Ascending aorta (tissue), 2 donors: ENCODE measurements around the gene C18orf63. TPM values are rescaled to one million over a fixed set of nuclear protein-coding genes. Genes with fewer than 3 reads are reported as not detected.
A peak's percentile ranks its signal among the peaks of the same experiment; 100 is the strongest.
"Not testable (repeated sequence)": the region's sequence is repeated elsewhere in the genome, so short reads cannot be mapped to it uniquely, and the experiment has no call there.

Experiments
- DNase-seq, 2 donors: peaks; one replicate each; pipeline ENCODE4 v3.0.0-alpha.2; 2019; ENCODE audit warnings: low spot score in 2 of 2
- H3K27ac ChIP-seq, 2 donors: fragments of 200-600 bp; sonication (generic); one replicate each; pipeline ENCODE4 v1.5.1; 2016 to 2017; ENCODE audit warnings: mild to moderate bottlenecking in 1 of 2
- H3K27me3 ChIP-seq: fragments of 200-600 bp; sonication (generic); one replicate; pipeline ENCODE4 v1.5.1; 2017
- H3K36me3 ChIP-seq, 2 donors: fragments of 200-600 bp; sonication (generic); one replicate each; pipeline ENCODE4 v1.5.1; 2016
- H3K4me1 ChIP-seq, 2 donors: fragments of 200-600 bp; sonication (generic); one replicate each; pipeline ENCODE4 v1.5.1; 2016 to 2017; ENCODE audit warnings: mild to moderate bottlenecking in 1 of 2
- H3K4me3 ChIP-seq, 2 donors: fragments of 200-600 bp; sonication (generic); one replicate each; pipeline ENCODE4 v1.5.1; 2016 to 2017; ENCODE audit warnings: mild to moderate bottlenecking in 1 of 2
- H3K9me3 ChIP-seq, 2 donors: fragments of 200-600 bp; sonication (generic); one replicate each; pipeline ENCODE4 v1.5.1; 2016
- CTCF ChIP-seq, 3 experiments: fragments of 200-600 bp in 2 of 3; fragments of 450-650 bp in 1 of 3; sonication (generic) in 2 of 3; IDR thresholded peaks; one replicate each; pipeline ENCODE4 v1.5.1; 2016 to 2019; ENCODE audit warnings: antibody characterized with exemption in 3 of 3, mild to moderate bottlenecking in 1 of 3, moderate library complexity in 1 of 3
- intact Hi-C: fragments of 100-400 bp; cut with DNase I; formaldehyde crosslinking; loops from one replicate; pipeline ENCODE4 v1.15.1; 2023
- total RNA-seq: library from RNA; depleted of rRNA; stranded (reverse); fragments of >200 nt; gene quantifications from one replicate; pipeline ENCODE4 v1.1.0, GENCODE V29; 2016

The C18orf63 gene
- total RNA-seq, 1 donor from 2014 or later, result not detected

DNA sequence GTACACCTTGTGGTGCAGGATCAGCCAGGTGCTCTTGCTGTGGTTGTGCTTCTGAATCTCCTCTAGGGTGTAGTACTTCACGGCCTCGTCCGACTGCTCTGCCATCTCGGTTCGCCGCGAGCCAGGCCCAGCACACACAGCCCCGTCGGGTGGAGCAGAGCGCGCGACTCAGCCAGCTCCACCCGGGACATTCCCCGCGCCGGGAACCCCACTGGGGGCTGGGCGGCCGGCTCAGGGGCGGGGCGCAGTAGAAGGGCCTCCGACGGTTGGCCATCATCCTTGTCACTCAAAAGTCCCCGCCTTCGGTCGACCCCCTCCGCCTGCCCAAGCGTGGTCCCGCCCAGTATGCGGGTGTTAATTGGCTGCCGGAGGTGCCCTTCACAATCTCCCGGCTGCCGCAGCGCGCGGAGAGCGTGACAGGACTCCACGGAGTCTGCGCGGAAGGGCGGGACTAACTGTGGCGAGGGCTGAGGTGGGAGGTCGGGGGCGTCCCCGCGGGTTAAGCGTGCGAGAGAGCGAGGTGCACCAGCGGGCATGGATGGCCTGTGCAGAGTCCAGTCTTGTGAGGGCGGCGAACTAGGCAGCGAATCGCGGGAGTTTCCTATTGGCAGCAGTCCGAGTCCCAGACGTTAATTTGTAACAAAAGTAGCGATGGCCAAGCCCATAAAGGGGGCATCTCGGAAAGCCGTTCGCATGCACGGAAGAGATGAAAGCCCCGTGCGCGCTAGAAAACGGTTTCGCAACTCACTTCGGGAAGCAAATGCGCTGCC lies 23.7 kb upstream of the C18orf63 start, which contains the start of gene CYB5A:
CYB5A (minus strand) TSS at position 193 of the 770 bp plus-strand sequence; CDS start at position 105, 88 bp downstream.
- intact Hi-C loops, result loop anchor here (1.0 to 5.0 kb wide), 5 partner anchors 60 to 915 kb away; partner anchors contain the start of genes PTGR3 and TIMM21
- Histone ChIP-seq H3K27ac (peak within 1 kb of the TSS; percentile 30 to 58), H3K4me1 (peaks cover 5 to 8% of the 10 kb centered on the region in 2 donors), H3K9me3 (no peaks in the 10 kb centered on the region), H3K36me3 (no peaks in the 10 kb centered on the region), H3K27me3 (no peaks in the 10 kb centered on the region), H3K4me3 (peak within 1 kb of the TSS; percentile 63 to 87)
- no peak for TF ChIP-seq CTCF (IDR thresholded peaks at IDR 0.05)
- DNase-seq, result peak; percentile 87 to 99

DNA sequence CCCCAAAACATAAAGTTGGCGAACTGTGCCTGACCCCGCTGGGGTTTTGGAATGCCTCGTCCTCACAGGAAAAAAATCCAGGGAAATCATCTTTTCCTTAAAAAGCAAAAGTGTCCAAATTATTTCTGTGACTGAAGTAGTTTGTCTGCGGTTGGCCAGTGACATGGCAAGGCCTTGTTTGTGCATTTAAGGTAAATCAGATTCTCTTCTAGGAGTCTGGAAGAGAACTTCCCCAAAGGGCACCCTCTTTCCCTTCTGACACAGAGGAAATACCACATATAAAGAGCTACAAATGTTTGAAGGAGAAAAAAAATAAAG lies 23.1 kb upstream of the C18orf63 start:
- intact Hi-C loops, result loop anchor here (1.0 to 5.0 kb wide), 5 partner anchors 60 to 915 kb away; partner anchors contain the start of genes PTGR3 and TIMM21
- Histone ChIP-seq H3K27ac (peak overlapping the region; percentile 30 to 58), H3K4me1 (peaks cover 5 to 8% of the 10 kb centered on the region in 2 donors), H3K36me3 (no peaks in the 10 kb centered on the region), H3K27me3 (no peaks in the 10 kb centered on the region), H3K9me3 (no peaks in the 10 kb centered on the region), H3K4me3 (peak overlapping the region; percentile 63 to 87)
- TF ChIP-seq CTCF (IDR thresholded peaks at IDR 0.05), result no peak
- DNase-seq, result no peak

DNA sequence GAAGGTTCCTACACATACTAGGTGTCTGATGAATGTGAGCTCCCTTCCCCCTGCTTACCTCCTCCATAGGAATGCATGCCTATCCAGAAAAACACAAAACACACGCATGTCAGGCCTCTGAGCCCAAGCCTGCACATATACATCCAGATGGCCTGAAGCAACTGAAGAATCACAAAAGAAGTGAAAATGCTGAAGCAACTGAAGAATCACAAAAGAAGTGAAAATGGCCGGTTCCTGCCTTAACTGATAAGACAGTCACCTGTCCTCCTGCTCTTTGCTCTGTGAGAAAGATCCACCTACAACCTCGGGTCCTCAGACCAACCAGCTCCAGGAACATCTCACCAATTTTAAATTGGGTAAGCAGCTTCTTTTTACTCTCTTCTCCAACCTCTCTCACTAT lies 22.7 kb upstream of the C18orf63 start:
- not testable (repeated sequence) for H3K36me3 ChIP-seq, H3K27ac ChIP-seq, H3K27me3 ChIP-seq, DNase-seq, H3K9me3 ChIP-seq, H3K4me1 ChIP-seq
- peak overlapping the region in 1 of 2 donors; percentile 87 for H3K4me3 ChIP-seq
- intact Hi-C loops, result loop anchor here (1.0 to 5.0 kb wide), 5 partner anchors 59 to 914 kb away; partner anchors contain the start of genes PTGR3 and TIMM21

DNA sequence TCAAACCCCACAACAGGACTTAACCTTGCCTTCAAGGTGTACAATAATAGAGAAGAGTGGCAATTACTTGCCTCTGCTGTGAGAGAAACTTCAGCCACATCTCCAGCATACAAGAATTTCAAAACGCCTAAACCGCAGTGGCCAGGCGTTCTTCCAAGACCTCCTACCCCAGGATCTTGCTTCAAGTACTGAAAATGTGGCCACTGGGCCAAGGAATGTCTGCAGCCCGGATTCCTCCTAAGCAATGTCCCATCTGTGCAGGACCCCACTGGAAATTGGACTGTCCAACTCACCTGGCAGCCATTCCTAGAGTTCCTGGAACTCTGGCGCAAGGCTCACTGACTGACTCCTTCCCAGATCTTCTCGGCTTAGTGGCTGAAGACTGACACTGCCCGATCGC lies 21.1 kb upstream of the C18orf63 start:
- Histone ChIP-seq H3K27me3 (no peaks in the 10 kb centered on the region), H3K4me3 (no peak overlapping the region), H3K36me3 (no peaks in the 10 kb centered on the region), H3K9me3 (no peaks in the 10 kb centered on the region), H3K27ac (no peak overlapping the region), H3K4me1 (peaks cover 5% of the 10 kb centered on the region in 2 donors)
- no peak for TF ChIP-seq CTCF (IDR thresholded peaks at IDR 0.05)
- intact Hi-C loops, result loop anchor here (5.0 kb wide), 2 partner anchors 58 to 913 kb away; partner anchors contain the start of gene PTGR3
- no peak for DNase-seq

DNA sequence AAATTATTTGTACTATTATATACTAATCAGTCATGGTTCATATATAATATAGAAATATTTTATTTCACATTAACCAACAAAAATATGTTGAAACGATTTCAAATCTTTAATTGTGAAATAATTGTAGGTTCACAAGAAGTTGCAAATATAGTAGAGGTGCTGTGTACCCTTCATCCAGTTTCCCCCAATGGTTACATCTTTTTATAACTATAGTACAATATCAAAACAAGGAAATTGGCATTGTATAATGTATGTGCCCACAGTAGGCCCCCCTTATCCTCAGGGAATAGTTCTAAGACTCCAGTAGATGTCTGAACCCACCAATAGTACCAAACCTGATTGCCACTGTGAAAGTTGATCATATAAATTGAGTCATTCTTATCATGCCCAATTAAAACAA lies 16.5 kb upstream of the C18orf63 start:
- intact Hi-C loops, result no loop called here
- no peak for TF ChIP-seq CTCF (IDR thresholded peaks at IDR 0.05)
- H3K27ac ChIP-seq, result no peak overlapping the region

DNA sequence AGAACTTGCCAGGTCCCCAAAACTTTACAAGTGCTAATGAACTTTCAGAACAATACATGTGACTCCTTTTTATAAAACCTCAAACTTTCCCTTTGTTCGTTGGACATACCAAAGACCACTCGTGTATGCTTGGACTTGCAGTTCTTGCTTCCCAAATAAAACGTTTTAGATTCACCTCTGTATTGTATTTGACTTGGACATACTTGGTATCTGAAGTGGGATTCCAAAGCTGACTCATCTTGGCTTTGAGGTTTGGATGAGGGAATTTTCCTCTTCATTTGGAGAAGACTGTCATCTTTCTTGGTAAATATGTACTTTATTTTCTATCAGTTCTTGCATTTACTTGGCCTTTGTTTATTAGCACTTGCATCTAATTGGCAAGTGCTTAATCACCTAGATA lies 15.9 kb upstream of the C18orf63 start:
- no peak overlapping the region for H3K4me3 ChIP-seq
- TF ChIP-seq CTCF (IDR thresholded peaks at IDR 0.05), result no peak
- no peaks in the 10 kb centered on the region for H3K4me1 ChIP-seq
- H3K36me3 ChIP-seq, result no peaks in the 10 kb centered on the region
- no peaks in the 10 kb centered on the region for H3K27me3 ChIP-seq
- no peak for DNase-seq
- H3K9me3 ChIP-seq, result no peaks in the 10 kb centered on the region
- no peak overlapping the region for H3K27ac ChIP-seq
- intact Hi-C loops, result no loop called here

More for the DNA sequence above, 16.5 kb upstream of the C18orf63 start:
- Histone ChIP-seq H3K4me1 (no peaks in the 10 kb centered on the region), H3K9me3 (no peaks in the 10 kb centered on the region), H3K4me3 (no peak overlapping the region), H3K36me3 (no peaks in the 10 kb centered on the region), H3K27me3 (no peaks in the 10 kb centered on the region)
- DNase-seq, result no peak
